Heart right ventricle (tissue), 16 donors: ENCODE measurements around the gene MEGF10. TPM values are rescaled to one million over a fixed set of nuclear protein-coding genes. Genes with fewer than 3 reads are reported as not detected.

ENCODE experiments used
- ATAC-seq, 8 donors: fragments of 200-7000 bp; cut with Tn5 transposase; one replicate each; pipeline ENCODE4 v1.9.1; 2020; ENCODE audit warnings: mild to moderate bottlenecking in 8 of 8, moderate library complexity in 8 of 8, moderate number of reproducible peaks in 1 of 8
- DNase-seq, 2 donors: peaks; one replicate each; pipeline ENCODE4 v3.0.0-alpha.2; 2020
- H3K27ac ChIP-seq, 10 donors: fragments of 200-600 bp; sonication (generic) in 2 of 10; one replicate each; pipeline versions ENCODE4 v1.5.0 to v1.8.0; 2020 to 2022; ENCODE audit warnings: mild to moderate bottlenecking in 3 of 10
- H3K27me3 ChIP-seq, 7 donors: fragments of 200-600 bp; one replicate each; pipeline ENCODE4 v1.8.0; 2021 to 2022; ENCODE audit warnings: mild to moderate bottlenecking in 2 of 7
- H3K36me3 ChIP-seq, 9 donors: fragments of 200-600 bp; sonication (generic) in 1 of 9; one replicate each; pipeline versions ENCODE4 v1.5.0 to v1.8.0; 2020 to 2022; ENCODE audit warnings: mild to moderate bottlenecking in 2 of 9
- H3K4me1 ChIP-seq, 9 donors: fragments of 200-600 bp; sonication (generic) in 1 of 9; one replicate each; pipeline versions ENCODE4 v1.5.0 to v1.8.0; 2020 to 2022; ENCODE audit warnings: mild to moderate bottlenecking in 4 of 9
- H3K4me3 ChIP-seq, 10 donors: fragments of 200-600 bp; sonication (generic) in 2 of 10; one replicate each; pipeline versions ENCODE4 v1.5.0 to v1.8.0; 2020 to 2022; ENCODE audit warnings: mild to moderate bottlenecking in 7 of 10, moderate library complexity in 2 of 10
- H3K9me3 ChIP-seq, 11 donors: fragments of 200-600 bp in 10 of 11; sonication (generic) in 2 of 11; one replicate each; pipeline versions ENCODE4 v1.5.0 to v1.8.0; 2013 to 2022; ENCODE audit warnings: mild to moderate bottlenecking in 2 of 11, control low read depth in 1 of 11, moderate library complexity in 1 of 11
- WGBS, 2 donors: extraction: QIAGEN DNeasy Blood & Tissue Kit; methylation state at CpG; one replicate each; pipeline ENCODE4 v1.1.7; 2013; ENCODE audit warnings: inconsistent platforms in 1 of 2; 5-methylcytosine and 5-hydroxymethylcytosine counted together
- intact Hi-C, 10 donors: fragments of 100-400 bp; cut with DNase I; formaldehyde crosslinking; loops; one replicate each; pipeline versions ENCODE4 v1.11.1 to v1.14.2; 2022
- polyA plus RNA-seq, 2 donors: library from polyadenylated mRNA; stranded (reverse); fragments of 200-250 nt; gene quantifications; one replicate each; pipeline ENCODE4 v1.2.3, GENCODE V29; 2013
- total RNA-seq, 10 donors: library from RNA; stranded (reverse); fragmentation: NEBNext Ultra II Directional in 3 of 10; extraction: Animal tissue kit (Norgen Biotek cat#: 25700) in 3 of 10; gene quantifications; one replicate each; pipeline versions ENCODE4 v1.2.1 to v1.2.4, GENCODE V29; 2021 to 2023
- TF ChIP-seq, protein P1 (sequence below), 9 donors: fragments of 200-600 bp; sonication (generic) in 2 of 9; IDR thresholded peaks; one replicate each; pipeline versions ENCODE4 v1.5.0 to v1.8.0; 2021 to 2022; ENCODE audit warnings: antibody characterized with exemption in 9 of 9, mild to moderate bottlenecking in 5 of 9, moderate library complexity in 1 of 9
- donor health status: Arrhythmogenic right ventricular cardiomyopathy.
- donor health status: ischemic (EF 13 %, LVEDD 7.1; RV severe dilation, severe dysfunction).
- donor health status: healthy with polysubstance abuse.
- donor health status: DM: no; HTN: yes; CAD: no.
- donor health status: DM: no; HTN: no; CAD: no.
- donor health status: ischemic (EF 25% LVEDD 6.9; RV normal size, moderate dysfunction).
- donor health status: ischemic (EF 25% LVEDD 5.7; RV mildly dilated, moderate dysfunction).
- donor health status: healthy.
- donor health status: DM: yes; HTN: yes; CAD: no.
- donor health status: Ischemic cardiomyopathy.
- donor health status: ischemic (EF 35%, LVEDD 5.7; RV mildly dilated, moderate dysfunction).
- donor health status: nonischemic (EF 11% LVEDD 7.7; RV severe dilation, severe dysfunction).
- donor health status: DM: yes; HTN: yes; CAD: no.
- donor health status: PGD.
- donor health status: ischemic (EF 29% LVEDD 5.4; RV normal size, mild dysfunction).
- donor health status: nonischemic (EF 23%, LVEDD 6.1; RV moderate dilation, normal function).

Gene MEGF10
- total and polyA plus RNA-seq, 12 donors: 0.02 to 1.0 (median 0.24) TPM; not detected in 1

DNA sequence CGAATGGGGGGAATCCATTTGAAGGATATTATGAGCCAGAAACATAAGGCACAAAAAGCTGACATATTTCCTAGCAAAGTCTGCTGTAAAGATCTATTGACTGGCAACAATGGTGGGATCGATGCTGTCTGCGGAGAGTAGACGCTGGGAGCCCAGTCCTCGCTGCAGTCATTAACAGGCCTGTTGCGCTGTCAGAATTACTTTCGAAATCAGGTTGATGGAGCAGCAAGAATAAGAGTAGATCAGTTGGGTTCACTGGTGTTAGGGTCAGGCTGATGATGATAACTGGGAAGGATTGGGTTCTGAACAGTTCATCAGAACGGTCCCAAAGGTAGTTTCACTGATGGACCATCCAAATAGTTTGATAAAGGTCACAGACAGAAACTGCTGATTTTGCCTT, 87.1 kb downstream of the MEGF10 start:
- Histone ChIP-seq H3K9me3 (peaks cover 0 to 5% (median 0%) of the 10 kb centered on the region in 11 donors), H3K4me3 (no peak overlapping the region), H3K27ac (no peak overlapping the region), H3K4me1 (no peaks in the 10 kb centered on the region), H3K36me3 (no peaks in the 10 kb centered on the region), H3K27me3 (peaks cover 0 to 18% (median 4%) of the 10 kb centered on the region in 7 donors)
- intact Hi-C loops: no loop called here
- no peak for DNase-seq
- TF ChIP-seq, protein P1, sequence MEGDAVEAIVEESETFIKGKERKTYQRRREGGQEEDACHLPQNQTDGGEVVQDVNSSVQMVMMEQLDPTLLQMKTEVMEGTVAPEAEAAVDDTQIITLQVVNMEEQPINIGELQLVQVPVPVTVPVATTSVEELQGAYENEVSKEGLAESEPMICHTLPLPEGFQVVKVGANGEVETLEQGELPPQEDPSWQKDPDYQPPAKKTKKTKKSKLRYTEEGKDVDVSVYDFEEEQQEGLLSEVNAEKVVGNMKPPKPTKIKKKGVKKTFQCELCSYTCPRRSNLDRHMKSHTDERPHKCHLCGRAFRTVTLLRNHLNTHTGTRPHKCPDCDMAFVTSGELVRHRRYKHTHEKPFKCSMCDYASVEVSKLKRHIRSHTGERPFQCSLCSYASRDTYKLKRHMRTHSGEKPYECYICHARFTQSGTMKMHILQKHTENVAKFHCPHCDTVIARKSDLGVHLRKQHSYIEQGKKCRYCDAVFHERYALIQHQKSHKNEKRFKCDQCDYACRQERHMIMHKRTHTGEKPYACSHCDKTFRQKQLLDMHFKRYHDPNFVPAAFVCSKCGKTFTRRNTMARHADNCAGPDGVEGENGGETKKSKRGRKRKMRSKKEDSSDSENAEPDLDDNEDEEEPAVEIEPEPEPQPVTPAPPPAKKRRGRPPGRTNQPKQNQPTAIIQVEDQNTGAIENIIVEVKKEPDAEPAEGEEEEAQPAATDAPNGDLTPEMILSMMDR (IDR thresholded peaks at IDR 0.05): no peak
- 92 to 94% methylated on average over 8 of the region's 8 CpGs for WGBS, 2 donors
- ATAC-seq: no peak

DNA sequence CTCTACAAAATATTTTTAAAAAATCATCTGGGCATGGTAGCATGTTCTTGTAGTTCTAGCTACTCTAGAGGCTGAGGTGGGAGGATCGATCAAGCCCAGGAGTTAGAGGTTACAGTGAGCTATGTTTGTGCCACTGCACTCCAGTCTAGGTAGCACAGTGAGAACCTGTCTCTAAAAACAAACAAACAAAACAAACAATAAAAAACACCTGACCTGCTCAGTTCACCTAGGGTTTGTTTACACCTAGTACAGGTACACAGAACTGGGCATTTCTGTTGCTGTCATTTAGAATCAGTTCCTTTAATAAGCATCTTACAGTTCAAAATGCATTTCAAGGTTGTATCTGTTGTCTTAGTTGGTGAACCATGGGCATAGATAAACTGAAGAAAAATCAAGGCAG, 95.3 kb downstream of the MEGF10 start:
- ATAC-seq: no peak
- intact Hi-C loops: no loop called here

DNA sequence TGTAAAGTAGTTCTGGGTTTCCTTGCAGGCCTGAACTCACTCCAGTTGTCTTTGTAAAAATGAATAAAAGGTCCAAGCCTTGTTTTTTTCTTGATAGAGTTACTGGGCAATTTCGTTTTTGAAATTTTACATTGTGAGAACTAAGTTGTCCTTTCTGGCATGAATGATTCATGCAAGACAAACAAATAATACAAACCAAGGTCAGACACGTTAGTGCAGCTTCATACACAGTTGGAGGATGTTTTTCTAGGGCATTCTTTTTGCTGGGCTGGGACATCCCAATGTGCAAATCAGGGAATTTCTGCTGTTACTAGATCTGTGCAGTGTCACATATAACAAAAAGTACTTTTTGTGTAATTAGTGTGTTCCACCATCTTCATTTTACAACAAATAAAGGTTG, 96.0 kb downstream of the MEGF10 start:
- DNase-seq (no peak), ATAC-seq (no peak)
- Histone ChIP-seq H3K36me3 (no peaks in the 10 kb centered on the region), H3K27me3 (no peaks in the 10 kb centered on the region), H3K4me3 (no peak overlapping the region), H3K9me3 (peaks cover 0 to 3% (median 0%) of the 10 kb centered on the region in 11 donors), H3K27ac (no peak overlapping the region), H3K4me1 (no peaks in the 10 kb centered on the region)
- intact Hi-C loops: no loop called here
- TF ChIP-seq, protein P1 (IDR thresholded peaks at IDR 0.05): no peak
- 43 to 57% methylated on average over 2 of the region's 2 CpGs for WGBS, 2 donors

More for the DNA sequence above, 95.3 kb downstream of the MEGF10 start:
- WGBS, 2 donors: 97 to 98% methylated on average over 1 of the region's 1 CpG
- H3K36me3 ChIP-seq: no peaks in the 10 kb centered on the region
- H3K4me1 ChIP-seq: no peaks in the 10 kb centered on the region
- DNase-seq: no peak
- no peak overlapping the region for H3K27ac ChIP-seq
- TF ChIP-seq, protein P1 (IDR thresholded peaks at IDR 0.05): no peak
- peaks cover 0 to 3% (median 0%) of the 10 kb centered on the region in 11 donors for H3K9me3 ChIP-seq
- H3K27me3 ChIP-seq: no peaks in the 10 kb centered on the region
- H3K4me3 ChIP-seq: no peak overlapping the region

DNA sequence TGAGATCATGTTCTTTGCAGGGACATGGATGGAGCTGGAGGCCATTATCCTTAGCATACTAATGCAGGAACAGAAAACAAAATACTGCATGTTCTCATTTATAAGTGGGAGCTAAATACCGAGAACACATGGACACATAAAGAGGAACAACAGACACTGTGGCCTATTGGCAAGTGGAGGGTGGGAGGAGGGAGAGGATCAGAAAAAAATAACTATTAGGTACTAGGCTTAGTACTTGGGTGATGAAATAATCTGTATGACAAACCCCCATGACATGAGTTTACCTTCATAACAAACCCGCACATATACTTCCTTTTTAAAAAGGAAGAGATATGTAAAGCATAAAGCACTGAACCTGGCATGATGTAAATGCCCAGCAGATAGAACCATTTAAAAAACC, 99.0 kb downstream of the MEGF10 start:
- Histone ChIP-seq H3K9me3 (no peaks in the 10 kb centered on the region), H3K27me3 (no peaks in the 10 kb centered on the region), H3K36me3 (no peaks in the 10 kb centered on the region), H3K4me3 (no peak overlapping the region), H3K4me1 (no peaks in the 10 kb centered on the region), H3K27ac (no peak overlapping the region)
- TF ChIP-seq, protein P1 (IDR thresholded peaks at IDR 0.05): no peak
- no peak for DNase-seq
- no peak for ATAC-seq
- intact Hi-C loops: no loop called here
- 83 to 93% methylated on average over 2 of the region's 2 CpGs for WGBS, 2 donors
